SKM-1 treated with dmso at 0.1 percent for 144 hours (cell line): ENCODE measurements around the gene CDKAL1.

Experiments used
- DNase-seq: peaks from one replicate; lab custom pipeline; 2025; ENCODE audit not compliant: unreplicated experiment; lab: John Stamatoyannopoulos, UW

The CDKAL1 gene

GRCh38 chr6:20946022-20946421 is 411.8 kb downstream of the CDKAL1 start:
- DNase-seq, result no peak

GRCh38 chr6:20946890-20947289 is 412.6 kb downstream of the CDKAL1 start:
- DNase-seq, result no peak

- DNase-seq, result no peak
These were observed 413.7 kb downstream of the CDKAL1 start for GRCh38 chr6:20947977-20948376.

- DNase-seq, result no peak
These were observed 414.3 kb downstream of the CDKAL1 start for GRCh38 chr6:20948556-20948955.

GRCh38 chr6:20949138-20949537 is 414.9 kb downstream of the CDKAL1 start:
- no peak for DNase-seq

- DNase-seq, result no peak
These were observed 418.6 kb downstream of the CDKAL1 start for GRCh38 chr6:20952699-20953474.

- DNase-seq, result no peak
These were observed 420.1 kb downstream of the CDKAL1 start for GRCh38 chr6:20954315-20954714.

GRCh38 chr6:20955131-20955530 is 420.9 kb downstream of the CDKAL1 start:
- DNase-seq, result no peak

GRCh38 chr6:20955751-20956150 is 421.5 kb downstream of the CDKAL1 start:
- DNase-seq, result no peak

- DNase-seq, result no peak
These were observed 425.8 kb downstream of the CDKAL1 start for GRCh38 chr6:20960067-20960466.

GRCh38 chr6:20965276-20965675 is 431.0 kb downstream of the CDKAL1 start:
- no peak for DNase-seq

- DNase-seq, result no peak
These were observed 431.7 kb downstream of the CDKAL1 start for GRCh38 chr6:20965915-20966314.

GRCh38 chr6:20969551-20969950 is 435.3 kb downstream of the CDKAL1 start:
- DNase-seq, result no peak

- DNase-seq, result no peak
These were observed 442.2 kb downstream of the CDKAL1 start for GRCh38 chr6:20976391-20976918.

- DNase-seq, result no peak
These were observed 443.9 kb downstream of the CDKAL1 start for GRCh38 chr6:20978151-20978614.

- no peak for DNase-seq
These were observed 444.8 kb downstream of the CDKAL1 start for GRCh38 chr6:20979076-20979475.

- DNase-seq, result no peak
These were observed 449.7 kb downstream of the CDKAL1 start for GRCh38 chr6:20983961-20984360.

- DNase-seq, result no peak
These were observed 451.6 kb downstream of the CDKAL1 start for GRCh38 chr6:20985821-20986220.

GRCh38 chr6:20991910-20992309 is 457.7 kb downstream of the CDKAL1 start:
- DNase-seq, result no peak

GRCh38 chr6:20996099-20996498 is 461.8 kb downstream of the CDKAL1 start:
- DNase-seq, result no peak

- DNase-seq, result no peak
These were observed 463.0 kb downstream of the CDKAL1 start for GRCh38 chr6:20997143-20997769.

- DNase-seq, result no peak
These were observed 463.5 kb downstream of the CDKAL1 start for GRCh38 chr6:20997770-20998147.
